ENCODE data around the gene HDAC11. TPM values are rescaled to one million over a fixed set of nuclear protein-coding genes. Genes with fewer than 3 reads are reported as not detected.

The HDAC11 gene
- total and polyA plus RNA-seq, 3 donors from 2014 or later, result 33.1 to 97.7 (median 81.9) TPM

DNA sequence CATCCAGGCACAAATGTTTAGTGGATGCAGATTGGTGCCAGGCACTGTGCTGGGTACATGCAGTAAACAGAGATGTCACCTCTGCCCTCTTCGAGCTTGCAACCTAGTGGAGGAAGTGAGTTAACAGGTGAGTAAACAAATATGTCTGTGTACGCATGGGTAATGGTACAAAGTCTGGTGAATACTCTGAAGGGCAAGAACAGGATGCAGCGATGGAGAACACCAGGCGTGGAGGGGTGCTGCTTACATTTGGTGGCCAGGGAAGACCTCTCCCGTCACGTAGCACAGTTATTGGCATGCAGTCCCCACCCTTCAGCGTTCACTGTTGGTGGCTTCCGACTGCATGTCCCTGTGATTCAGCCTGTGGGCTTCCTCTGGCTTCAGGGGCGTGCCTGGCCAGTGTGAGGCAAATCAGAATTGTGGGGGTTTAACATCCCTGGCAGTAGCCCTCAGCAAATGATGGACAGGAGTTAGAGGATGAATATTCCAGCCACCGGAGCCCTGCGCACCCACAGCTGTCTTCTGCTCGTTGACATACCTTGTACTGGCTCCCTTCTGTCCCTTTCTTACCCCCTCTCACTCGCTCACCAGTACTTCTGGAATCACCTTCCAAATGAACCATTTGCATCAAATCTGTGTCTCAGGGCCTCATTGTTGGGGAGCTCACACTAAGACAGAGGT lies 9.1 kb upstream of the HDAC11 start:
- Histone ChIP-seq H3K27ac (no peak overlapping the region), H3K4me3 (no peak overlapping the region), H3K9me3 (no peaks in the 10 kb centered on the region), H3K27me3 (no peaks in the 10 kb centered on the region), H3K4me1 (no peaks in the 10 kb centered on the region), H3K36me3 (ENCODE audit: low read depth, missing control alignments) (no peaks in the 10 kb centered on the region)
- TF ChIP-seq, protein P1, sequence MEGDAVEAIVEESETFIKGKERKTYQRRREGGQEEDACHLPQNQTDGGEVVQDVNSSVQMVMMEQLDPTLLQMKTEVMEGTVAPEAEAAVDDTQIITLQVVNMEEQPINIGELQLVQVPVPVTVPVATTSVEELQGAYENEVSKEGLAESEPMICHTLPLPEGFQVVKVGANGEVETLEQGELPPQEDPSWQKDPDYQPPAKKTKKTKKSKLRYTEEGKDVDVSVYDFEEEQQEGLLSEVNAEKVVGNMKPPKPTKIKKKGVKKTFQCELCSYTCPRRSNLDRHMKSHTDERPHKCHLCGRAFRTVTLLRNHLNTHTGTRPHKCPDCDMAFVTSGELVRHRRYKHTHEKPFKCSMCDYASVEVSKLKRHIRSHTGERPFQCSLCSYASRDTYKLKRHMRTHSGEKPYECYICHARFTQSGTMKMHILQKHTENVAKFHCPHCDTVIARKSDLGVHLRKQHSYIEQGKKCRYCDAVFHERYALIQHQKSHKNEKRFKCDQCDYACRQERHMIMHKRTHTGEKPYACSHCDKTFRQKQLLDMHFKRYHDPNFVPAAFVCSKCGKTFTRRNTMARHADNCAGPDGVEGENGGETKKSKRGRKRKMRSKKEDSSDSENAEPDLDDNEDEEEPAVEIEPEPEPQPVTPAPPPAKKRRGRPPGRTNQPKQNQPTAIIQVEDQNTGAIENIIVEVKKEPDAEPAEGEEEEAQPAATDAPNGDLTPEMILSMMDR (IDR thresholded peaks at IDR 0.05), result no peak
- no peak for TF ChIP-seq POLR2A (IDR thresholded peaks at IDR 0.05)
- intact Hi-C loops (cut with DNase I; ENCODE audit: low total_unique reads), result no loop called here
- no peak for DNase-seq
- 87% methylated on average over 13 of the region's 13 CpGs for WGBS, 2 donors

DNA sequence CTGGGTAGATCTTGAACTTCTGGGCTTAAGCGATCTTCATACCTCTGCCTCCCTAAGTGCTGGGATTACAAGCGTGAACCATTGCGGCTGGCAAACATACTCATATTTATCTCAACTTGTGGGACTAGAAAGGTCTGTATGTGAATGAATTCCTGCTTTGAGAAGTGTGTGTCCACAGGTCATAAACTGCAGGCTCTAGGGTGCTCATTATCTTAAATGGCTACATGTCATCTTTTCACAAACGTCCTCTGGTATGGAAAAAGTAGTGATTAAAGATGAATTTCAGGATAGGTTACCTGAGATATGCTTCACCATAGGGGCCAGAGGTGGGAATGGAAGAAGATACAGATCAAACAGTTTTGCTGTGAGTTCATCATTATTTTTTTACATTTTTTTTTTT lies 7.8 kb upstream of the HDAC11 start:
- TF ChIP-seq, protein P1 (IDR thresholded peaks at IDR 0.05), result no peak
- TF ChIP-seq POLR2A (IDR thresholded peaks at IDR 0.05), result no peak
- no peaks in the 10 kb centered on the region for H3K4me1 ChIP-seq
- WGBS, 2 donors, result 83 to 90% methylated on average over 4 of the region's 4 CpGs
- no peaks in the 10 kb centered on the region for H3K9me3 ChIP-seq
- no peak overlapping the region for H3K4me3 ChIP-seq
- no peak for DNase-seq
- intact Hi-C loops (cut with DNase I; ENCODE audit: low total_unique reads), result no loop called here
- no peak overlapping the region for H3K27ac ChIP-seq
- no peaks in the 10 kb centered on the region for H3K27me3 ChIP-seq
- no peaks in the 10 kb centered on the region for H3K36me3 ChIP-seq (ENCODE audit: low read depth, missing control alignments)

DNA sequence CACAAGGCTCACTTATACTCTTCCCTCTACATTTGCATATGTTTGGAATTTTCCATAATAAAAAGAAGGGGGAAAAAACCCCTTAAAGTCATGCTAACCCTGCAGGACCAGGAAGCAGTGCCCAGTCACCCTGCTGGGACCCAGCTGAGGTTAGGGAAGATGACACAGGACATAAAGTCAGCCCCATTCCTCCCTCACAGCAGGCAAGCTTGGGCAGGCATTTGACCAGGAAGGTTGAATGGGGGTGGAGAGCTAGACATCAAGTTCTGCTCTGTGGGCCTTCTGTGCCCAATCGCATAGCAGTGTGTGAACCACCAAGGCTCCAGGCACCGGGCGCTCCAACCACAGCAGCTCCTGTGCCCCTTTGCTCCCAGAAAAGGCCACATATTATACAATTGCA lies 7.1 kb upstream of the HDAC11 start:
- no peaks in the 10 kb centered on the region for H3K9me3 ChIP-seq
- H3K36me3 ChIP-seq (ENCODE audit: low read depth, missing control alignments), result no peaks in the 10 kb centered on the region
- H3K27ac ChIP-seq, result no peak overlapping the region
- TF ChIP-seq, protein P1 (IDR thresholded peaks at IDR 0.05), result no peak
- TF ChIP-seq POLR2A (IDR thresholded peaks at IDR 0.05), result no peak
- no peaks in the 10 kb centered on the region for H3K4me1 ChIP-seq
- intact Hi-C loops (cut with DNase I; ENCODE audit: low total_unique reads), result no loop called here
- DNase-seq, result no peak
- H3K27me3 ChIP-seq, result no peaks in the 10 kb centered on the region
- no peak overlapping the region for H3K4me3 ChIP-seq
- 94 to 96% methylated on average over 3 of the region's 3 CpGs for WGBS, 2 donors

DNA sequence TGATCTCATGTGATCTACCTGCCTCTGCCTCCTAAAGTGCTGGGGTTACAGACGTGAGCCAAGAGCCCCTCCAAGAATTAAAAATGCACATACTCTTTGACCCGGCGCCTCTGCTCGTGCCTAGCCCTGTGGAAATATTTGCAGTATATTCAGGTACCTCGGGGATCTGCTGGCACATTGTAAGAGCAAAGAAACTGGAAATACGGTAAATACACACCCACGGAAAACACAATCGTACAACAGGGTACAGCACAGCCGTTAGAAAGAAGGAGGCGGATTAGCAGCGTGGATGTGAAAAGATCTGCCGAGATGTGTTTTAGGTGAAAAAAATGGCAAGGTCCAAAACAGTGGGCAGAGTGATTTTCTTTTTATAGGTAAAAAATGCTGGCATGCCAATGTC lies 6.1 kb upstream of the HDAC11 start:
- intact Hi-C loops (cut with DNase I; ENCODE audit: low total_unique reads), result no loop called here
- Histone ChIP-seq H3K9me3 (no peaks in the 10 kb centered on the region), H3K27me3 (no peaks in the 10 kb centered on the region), H3K4me3 (no peak overlapping the region), H3K27ac (no peak overlapping the region), H3K4me1 (no peaks in the 10 kb centered on the region), H3K36me3 (ENCODE audit: low read depth, missing control alignments) (no peaks in the 10 kb centered on the region)
- WGBS, 2 donors, result 83 to 85% methylated on average over 12 of the region's 12 CpGs
- TF ChIP-seq, protein P1 (IDR thresholded peaks at IDR 0.05), result no peak
- no peak for TF ChIP-seq POLR2A (IDR thresholded peaks at IDR 0.05)
- DNase-seq, result no peak

DNA sequence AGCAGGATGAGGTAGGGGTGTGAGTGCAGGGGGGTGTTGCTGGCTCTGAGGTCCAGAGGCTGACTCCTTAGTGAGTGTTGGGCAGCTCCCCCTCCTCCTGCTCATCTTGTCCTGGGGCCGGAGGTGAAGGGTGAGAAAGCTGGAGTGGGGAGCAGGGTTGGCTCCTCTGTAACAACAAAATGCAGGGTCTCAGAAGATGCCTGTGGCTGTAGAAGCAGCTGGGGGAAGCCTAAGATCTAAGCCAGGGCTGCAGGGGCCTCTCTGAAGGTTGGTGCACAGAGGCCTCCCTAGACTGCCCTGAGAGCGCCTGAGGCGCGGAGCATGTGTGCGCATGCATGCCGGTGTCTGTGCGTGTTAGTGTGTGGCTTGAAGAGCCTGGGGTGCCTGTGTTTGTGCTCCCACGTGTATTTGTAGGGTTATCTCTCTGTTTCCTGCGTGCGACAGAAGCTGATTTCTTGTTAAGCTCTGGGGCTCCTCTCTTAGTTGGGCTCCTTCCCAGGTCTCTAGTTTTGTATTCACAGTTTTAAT lies 5.3 kb upstream of the HDAC11 start:
- Histone ChIP-seq H3K36me3 (ENCODE audit: low read depth, missing control alignments) (no peaks in the 10 kb centered on the region), H3K27me3 (no peaks in the 10 kb centered on the region), H3K9me3 (no peaks in the 10 kb centered on the region), H3K27ac (no peak overlapping the region), H3K4me1 (no peaks in the 10 kb centered on the region), H3K4me3 (no peak overlapping the region)
- TF ChIP-seq, protein P1 (IDR thresholded peaks at IDR 0.05), result no peak
- TF ChIP-seq POLR2A (IDR thresholded peaks at IDR 0.05), result no peak
- 70 to 76% methylated on average over 3 to 10 of the region's 10 CpGs for WGBS, 2 donors
- intact Hi-C loops (cut with DNase I; ENCODE audit: low total_unique reads), result no loop called here
- no peak for DNase-seq
